Measurements from ENCODE around the gene BMP4. TPM values are rescaled to one million over a fixed set of nuclear protein-coding genes. Genes with fewer than 3 reads are reported as not detected.

BMP4 gene
- total and polyA plus RNA-seq, 11 donors = 3.1 to 18.4 (median 5.8) TPM

- no peak for DNase-seq
- H3K9me3 ChIP-seq = no peaks in the 10 kb centered on the region
- no peak overlapping the region for H3K27ac ChIP-seq
- TF ChIP-seq POLR2A (IDR thresholded peaks at IDR 0.05) = no peak
- TF ChIP-seq, protein P1, sequence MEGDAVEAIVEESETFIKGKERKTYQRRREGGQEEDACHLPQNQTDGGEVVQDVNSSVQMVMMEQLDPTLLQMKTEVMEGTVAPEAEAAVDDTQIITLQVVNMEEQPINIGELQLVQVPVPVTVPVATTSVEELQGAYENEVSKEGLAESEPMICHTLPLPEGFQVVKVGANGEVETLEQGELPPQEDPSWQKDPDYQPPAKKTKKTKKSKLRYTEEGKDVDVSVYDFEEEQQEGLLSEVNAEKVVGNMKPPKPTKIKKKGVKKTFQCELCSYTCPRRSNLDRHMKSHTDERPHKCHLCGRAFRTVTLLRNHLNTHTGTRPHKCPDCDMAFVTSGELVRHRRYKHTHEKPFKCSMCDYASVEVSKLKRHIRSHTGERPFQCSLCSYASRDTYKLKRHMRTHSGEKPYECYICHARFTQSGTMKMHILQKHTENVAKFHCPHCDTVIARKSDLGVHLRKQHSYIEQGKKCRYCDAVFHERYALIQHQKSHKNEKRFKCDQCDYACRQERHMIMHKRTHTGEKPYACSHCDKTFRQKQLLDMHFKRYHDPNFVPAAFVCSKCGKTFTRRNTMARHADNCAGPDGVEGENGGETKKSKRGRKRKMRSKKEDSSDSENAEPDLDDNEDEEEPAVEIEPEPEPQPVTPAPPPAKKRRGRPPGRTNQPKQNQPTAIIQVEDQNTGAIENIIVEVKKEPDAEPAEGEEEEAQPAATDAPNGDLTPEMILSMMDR (IDR thresholded peaks at IDR 0.05) = no peak
- no peak for ATAC-seq
- 63 to 81% (median 71%) methylated on average over 14 of the region's 14 CpGs for WGBS, 4 donors
- H3K4me1 ChIP-seq = peaks cover 0 to 14% (median 0%) of the 10 kb centered on the region in 12 donors
- H3K4me3 ChIP-seq = no peak overlapping the region
- intact Hi-C loops (cut with DNase I) = no loop called here
- H3K27me3 ChIP-seq = peaks cover 0 to 29% (median 8%) of the 10 kb centered on the region in 9 donors
- peaks cover 0 to 25% (median 9%) of the 10 kb centered on the region in 9 donors for H3K36me3 ChIP-seq
These were observed 10.6 kb downstream of the BMP4 start for GRCh38 chr14:53946071-53946403.

DNA sequence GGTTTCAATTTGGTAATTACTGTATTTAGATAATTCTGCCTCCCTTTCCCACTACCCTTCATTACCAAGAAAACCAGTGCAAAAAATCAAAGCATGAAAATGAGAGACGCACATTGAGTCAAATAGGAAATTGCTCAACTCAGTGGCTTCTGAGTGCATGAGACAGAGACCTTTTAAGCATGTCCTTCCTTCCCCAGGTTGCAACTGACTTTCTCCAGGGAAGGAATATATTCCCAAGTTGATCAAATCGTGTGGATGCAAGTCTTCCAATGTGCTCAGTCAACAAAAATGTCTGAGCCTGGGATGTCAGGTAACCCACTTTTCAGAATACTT lies 12.9 kb downstream of the BMP4 start:
- no peak overlapping the region for H3K27ac ChIP-seq
- peaks cover 0 to 9% (median 0%) of the 10 kb centered on the region in 12 donors for H3K4me1 ChIP-seq
- no peak overlapping the region for H3K4me3 ChIP-seq
- intact Hi-C loops (cut with DNase I) = no loop called here
- H3K27me3 ChIP-seq = peaks cover 0 to 29% (median 8%) of the 10 kb centered on the region in 9 donors
- no peak for TF ChIP-seq POLR2A (IDR thresholded peaks at IDR 0.05)
- TF ChIP-seq, protein P1 (IDR thresholded peaks at IDR 0.05) = no peak
- WGBS, 4 donors = 61 to 79% (median 72%) methylated on average over 2 of the region's 2 CpGs
- no peaks in the 10 kb centered on the region for H3K9me3 ChIP-seq
- DNase-seq = no peak
- no peak for ATAC-seq
- H3K36me3 ChIP-seq = peaks cover 0 to 4% (median 0%) of the 10 kb centered on the region in 9 donors

DNA sequence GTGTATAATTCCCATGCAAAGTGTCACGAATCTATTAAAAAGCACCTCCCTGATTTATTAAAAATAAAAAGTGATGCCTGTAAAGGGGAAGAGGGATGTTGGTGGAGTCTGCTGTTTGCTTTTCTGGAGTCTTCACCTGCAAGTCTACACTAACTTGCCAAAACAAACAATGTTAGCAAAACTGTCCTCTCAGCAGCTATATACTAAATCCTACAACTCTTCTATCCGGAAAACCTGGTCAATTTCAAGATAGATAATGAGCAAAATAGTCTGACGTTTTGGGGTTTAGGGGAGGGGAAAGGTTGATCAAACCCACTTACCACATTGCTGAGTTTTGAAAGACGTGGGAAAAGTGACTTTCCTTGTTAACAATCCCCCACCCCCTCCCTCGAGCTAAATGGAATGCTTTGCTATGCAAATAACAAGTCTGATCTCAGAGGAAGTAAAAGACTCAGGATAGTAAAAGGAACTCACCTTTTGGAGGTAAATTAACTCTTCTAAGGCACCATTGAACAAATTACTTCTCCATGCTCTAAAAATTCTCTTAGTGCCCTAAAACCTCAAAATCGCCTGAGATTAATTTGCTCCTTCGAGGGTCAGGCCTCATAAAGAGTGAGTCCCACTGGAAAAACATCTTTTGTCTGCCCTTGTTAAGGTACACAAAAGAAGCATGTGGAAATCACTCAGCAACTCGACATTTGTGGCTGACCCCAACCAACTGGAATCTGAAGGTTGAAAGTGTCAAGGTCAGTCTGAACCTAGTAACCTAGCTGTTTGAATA lies 13.5 kb downstream of the BMP4 start:
- H3K9me3 ChIP-seq = no peaks in the 10 kb centered on the region
- peaks cover 0 to 9% (median 0%) of the 10 kb centered on the region in 12 donors for H3K4me1 ChIP-seq
- ATAC-seq (no peak), DNase-seq (no peak)
- H3K27me3 ChIP-seq = peaks cover 0 to 27% (median 8%) of the 10 kb centered on the region in 9 donors
- WGBS, 4 donors = 58 to 72% (median 68%) methylated on average over 8 of the region's 8 CpGs
- H3K36me3 ChIP-seq = no peaks in the 10 kb centered on the region
- no peak overlapping the region for H3K4me3 ChIP-seq
- no peak for TF ChIP-seq POLR2A (IDR thresholded peaks at IDR 0.05)
- TF ChIP-seq, protein P1 (IDR thresholded peaks at IDR 0.05) = no peak
- intact Hi-C loops (cut with DNase I) = no loop called here
- H3K27ac ChIP-seq = no peak overlapping the region

DNA sequence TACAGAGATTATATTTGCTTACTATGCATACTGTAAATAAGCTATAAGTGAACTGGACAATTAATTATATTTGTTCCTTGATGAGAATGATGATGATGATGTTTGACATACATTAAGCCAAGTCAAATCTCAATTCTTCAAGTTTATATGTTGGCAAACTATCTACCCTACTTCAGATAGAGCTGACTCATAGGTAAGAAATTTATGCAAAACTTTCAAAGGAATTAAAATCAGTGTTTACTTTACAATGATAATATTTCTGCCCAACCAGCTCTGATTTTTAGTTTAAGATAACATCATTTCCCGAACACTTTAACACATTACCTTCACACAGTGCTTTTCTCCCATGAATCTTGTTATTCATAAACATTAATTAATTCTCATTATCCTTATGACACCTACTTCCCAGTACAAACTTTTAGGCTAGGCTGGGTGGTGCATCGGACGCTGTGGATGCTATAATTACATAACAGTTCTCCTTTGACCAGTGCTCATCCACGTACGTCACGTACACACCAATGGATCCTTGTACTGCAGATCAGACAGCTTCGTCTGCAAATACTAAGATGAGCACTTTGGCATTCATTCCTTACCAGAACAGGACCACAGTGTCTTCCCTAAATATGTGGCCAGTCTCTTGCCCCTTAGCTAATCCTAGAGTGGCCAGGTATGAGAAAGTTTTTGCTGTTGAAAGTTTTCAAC lies 18.3 kb downstream of the BMP4 start:
- Histone ChIP-seq H3K9me3 (no peaks in the 10 kb centered on the region), H3K36me3 (no peaks in the 10 kb centered on the region), H3K27ac (no peak overlapping the region), H3K4me1 (no peaks in the 10 kb centered on the region), H3K27me3 (peaks cover 0 to 3% (median 0%) of the 10 kb centered on the region in 9 donors), H3K4me3 (no peak overlapping the region)
- intact Hi-C loops (cut with DNase I) = no loop called here
- no peak for ATAC-seq
- 91 to 97% (median 94%) methylated on average over 7 of the region's 7 CpGs for WGBS, 4 donors
- no peak for TF ChIP-seq POLR2A (IDR thresholded peaks at IDR 0.05)
- TF ChIP-seq, protein P1 (IDR thresholded peaks at IDR 0.05) = no peak
- DNase-seq = no peak
